Karpas-422 (cell line): ENCODE data around the gene ADCYAP1R1. TPM values are rescaled to one million over a fixed set of nuclear protein-coding genes. Genes with fewer than 3 reads are reported as not detected.

Experiments
- DNase-seq: peaks from one replicate; pipeline ENCODE4 v3.0.0-alpha.2; 2015
- H2AFZ ChIP-seq: fragments of 200-600 bp; sonication (generic); 2 replicates; pipeline ENCODE4 v1.6.1; 2014; ENCODE audit warnings: antibody characterized with exemption, low read length, mixed read lengths
- H3K27ac ChIP-seq: fragments of 200-600 bp; sonication (generic); 2 replicates; pipeline ENCODE4 v1.5.1; 2014; ENCODE audit warnings: mild to moderate bottlenecking, low read length, moderate library complexity
- H3K27me3 ChIP-seq: fragments of 200-600 bp; sonication (generic); 2 replicates; pipeline ENCODE4 v1.6.1; 2014; ENCODE audit warnings: low read length, mixed read lengths
- H3K36me3 ChIP-seq: fragments of 200-600 bp; sonication (generic); 2 replicates; pipeline ENCODE4 v1.6.1; 2014; ENCODE audit warnings: low read length, mixed read lengths; ENCODE audit not compliant: insufficient read depth
- H3K4me1 ChIP-seq: fragments of 200-600 bp; sonication (generic); 2 replicates; pipeline ENCODE4 v1.6.1; 2014; ENCODE audit warnings: mild to moderate bottlenecking, low read length, mixed read lengths
- H3K4me2 ChIP-seq: fragments of 200-600 bp; sonication (generic); 2 replicates; pipeline ENCODE4 v1.6.1; 2014; ENCODE audit warnings: low read length, low read depth, mild to moderate bottlenecking; ENCODE audit not compliant: poor library complexity, severe bottlenecking
- H3K4me3 ChIP-seq: fragments of 200-600 bp; sonication (generic); 2 replicates; pipeline ENCODE4 v1.5.1; 2014; ENCODE audit warnings: mild to moderate bottlenecking, antibody characterized with exemption, low read length, mixed read lengths
- H3K79me2 ChIP-seq: fragments of 200-600 bp; sonication (generic); 2 replicates; pipeline ENCODE4 v1.6.1; 2014; ENCODE audit warnings: mild to moderate bottlenecking, low read length, mixed read lengths
- H3K9ac ChIP-seq: fragments of 200-600 bp; sonication (generic); 2 replicates; pipeline ENCODE4 v1.6.0; 2014; ENCODE audit warnings: low read length
- H3K9me2 ChIP-seq: fragments of 200-600 bp; sonication (generic), shearing (Covaris generic); replicated peaks from 2 replicates; pipeline ENCODE4 v1.6.0; 2014; ENCODE audit warnings: mild to moderate bottlenecking, low read length, moderate library complexity; ENCODE audit not compliant: insufficient read depth
- H3K9me3 ChIP-seq: fragments of 300-700, 200-600 bp; sonication (generic); 2 replicates; pipeline ENCODE4 v1.6.1; 2014; ENCODE audit warnings: low read length, mixed read lengths
- H4K20me1 ChIP-seq: fragments of 200-600 bp; sonication (generic); 2 replicates; pipeline ENCODE4 v1.6.1; 2014; ENCODE audit warnings: mild to moderate bottlenecking, antibody characterized with exemption, low read length, low read depth; ENCODE audit not compliant: insufficient read depth
- total RNA-seq: library from RNA; depleted of rRNA; stranded (reverse); fragments of >200 nt; shearing (Covaris generic); gene quantifications from 2 replicates; pipeline ENCODE4 v1.2.3, GENCODE V29; 2014; ENCODE audit warnings: low replicate concordance

ADCYAP1R1 gene
- total RNA-seq, 1 experiment from 2014 or later = 0.52 TPM

DNA sequence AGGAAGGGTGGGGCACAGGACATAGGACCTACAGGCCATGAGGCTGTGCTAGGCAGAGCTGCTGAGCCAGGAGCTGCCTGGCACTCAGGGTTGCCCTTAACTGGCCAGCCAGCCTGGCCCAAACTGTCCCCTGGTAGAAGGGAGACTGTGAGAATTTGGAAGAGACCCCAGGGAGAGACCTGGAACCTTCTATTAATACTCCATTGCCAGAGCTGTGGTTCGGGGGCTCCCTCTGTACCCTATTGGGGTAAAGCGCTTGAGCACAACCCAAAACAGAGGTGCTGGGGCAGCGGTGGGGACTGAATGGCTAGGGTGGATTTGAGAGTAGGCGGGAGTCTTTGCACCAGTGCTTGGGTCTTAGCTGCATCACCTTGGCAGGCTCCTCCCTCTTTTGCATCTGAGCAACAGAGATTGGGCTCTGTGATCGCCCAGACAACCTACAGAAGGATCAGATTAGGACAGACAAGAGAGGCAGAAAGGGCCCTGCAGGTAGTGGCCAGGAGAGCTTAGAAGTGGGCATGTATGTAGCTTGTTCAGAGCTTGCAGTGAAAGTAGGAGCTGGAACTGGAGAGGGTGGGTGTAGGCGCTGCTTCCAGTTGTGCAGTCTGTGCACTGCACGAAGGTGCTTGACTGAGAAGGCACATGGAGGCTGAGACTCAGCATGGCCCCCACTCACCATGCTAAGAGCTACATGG, 53.3 kb downstream of the ADCYAP1R1 start:
- Histone ChIP-seq H3K27ac (no peak overlapping the region), H3K79me2 (no peaks in the 10 kb centered on the region), H3K9me2 (no peaks in the 10 kb centered on the region), H2AFZ (no peak overlapping the region), H3K9me3 (no peaks in the 10 kb centered on the region), H3K27me3 (no peaks in the 10 kb centered on the region), H3K4me3 (no peak overlapping the region), H3K4me2 (no peak overlapping the region), H3K4me1 (no peaks in the 10 kb centered on the region), H3K9ac (no peak overlapping the region), H4K20me1 (no peaks in the 10 kb centered on the region), H3K36me3 (no peaks in the 10 kb centered on the region)
- no peak for DNase-seq

GRCh38 chr7:31106303-31107105, 54.4 kb downstream of the ADCYAP1R1 start:
- H2AFZ ChIP-seq = no peak overlapping the region
- no peaks in the 10 kb centered on the region for H3K4me1 ChIP-seq
- no peaks in the 10 kb centered on the region for H3K36me3 ChIP-seq
- no peaks in the 10 kb centered on the region for H4K20me1 ChIP-seq
- H3K4me3 ChIP-seq = no peak overlapping the region
- H3K4me2 ChIP-seq = no peak overlapping the region
- no peaks in the 10 kb centered on the region for H3K79me2 ChIP-seq
- no peak overlapping the region for H3K9ac ChIP-seq
- no peaks in the 10 kb centered on the region for H3K9me3 ChIP-seq
- H3K27ac ChIP-seq = no peak overlapping the region
- no peak for DNase-seq
- H3K9me2 ChIP-seq = no peaks in the 10 kb centered on the region
- H3K27me3 ChIP-seq = no peaks in the 10 kb centered on the region

DNA sequence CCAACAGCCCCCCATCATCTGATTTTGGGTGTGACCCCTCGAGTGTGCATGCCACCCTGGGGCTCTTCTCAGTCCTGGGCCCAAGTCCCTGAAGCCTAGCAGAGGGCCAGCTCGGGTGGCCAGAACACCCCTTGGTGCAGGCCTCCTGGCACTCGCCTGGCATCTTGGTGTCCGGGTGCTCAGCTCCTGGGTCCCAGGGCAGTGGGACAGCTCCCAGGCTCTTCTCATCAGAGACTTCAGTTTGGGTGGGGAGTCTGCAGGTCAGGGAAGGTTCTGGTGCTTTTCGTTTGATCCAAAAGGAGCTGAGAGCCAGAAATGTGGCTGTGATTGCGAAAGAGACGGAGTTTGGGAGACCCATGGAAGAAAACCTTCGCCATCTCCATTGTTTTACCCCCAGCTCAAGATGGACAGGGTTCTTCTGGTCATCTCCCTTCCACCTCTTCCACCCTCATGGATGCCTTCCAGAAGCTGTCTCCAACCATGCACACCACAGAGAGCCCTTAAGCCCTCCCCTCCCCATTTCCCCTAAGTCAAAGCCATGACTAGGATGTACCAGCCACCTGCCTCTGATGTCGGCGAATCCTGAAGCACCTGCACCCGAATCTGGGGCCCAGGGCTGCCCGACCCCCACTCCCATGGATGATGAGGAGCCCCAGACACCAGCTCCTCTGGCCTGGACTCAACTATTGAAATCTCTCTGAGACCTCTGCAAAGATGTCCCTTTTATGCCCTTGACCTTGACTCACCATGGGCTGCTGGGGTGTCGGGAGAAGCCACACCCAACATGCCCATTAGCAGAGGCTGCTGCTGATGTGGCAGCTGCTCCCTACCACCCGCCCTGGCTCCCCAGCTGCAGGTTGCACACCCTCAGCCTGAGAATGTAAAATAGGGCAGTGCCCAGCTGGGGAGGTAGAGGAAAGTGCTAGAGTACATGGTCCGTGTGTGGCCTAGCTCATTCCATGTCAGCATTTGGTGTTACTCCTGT, 55.3 kb downstream of the ADCYAP1R1 start:
- no peaks in the 10 kb centered on the region for H3K36me3 ChIP-seq
- no peak overlapping the region for H3K27ac ChIP-seq
- H3K27me3 ChIP-seq = no peaks in the 10 kb centered on the region
- H2AFZ ChIP-seq = no peak overlapping the region
- H3K9ac ChIP-seq = no peak overlapping the region
- H3K9me2 ChIP-seq = no peaks in the 10 kb centered on the region
- H3K79me2 ChIP-seq = no peaks in the 10 kb centered on the region
- H3K9me3 ChIP-seq = no peaks in the 10 kb centered on the region
- no peaks in the 10 kb centered on the region for H3K4me1 ChIP-seq
- H3K4me2 ChIP-seq = no peak overlapping the region
- no peak for DNase-seq
- no peaks in the 10 kb centered on the region for H4K20me1 ChIP-seq
- H3K4me3 ChIP-seq = no peak overlapping the region

DNA sequence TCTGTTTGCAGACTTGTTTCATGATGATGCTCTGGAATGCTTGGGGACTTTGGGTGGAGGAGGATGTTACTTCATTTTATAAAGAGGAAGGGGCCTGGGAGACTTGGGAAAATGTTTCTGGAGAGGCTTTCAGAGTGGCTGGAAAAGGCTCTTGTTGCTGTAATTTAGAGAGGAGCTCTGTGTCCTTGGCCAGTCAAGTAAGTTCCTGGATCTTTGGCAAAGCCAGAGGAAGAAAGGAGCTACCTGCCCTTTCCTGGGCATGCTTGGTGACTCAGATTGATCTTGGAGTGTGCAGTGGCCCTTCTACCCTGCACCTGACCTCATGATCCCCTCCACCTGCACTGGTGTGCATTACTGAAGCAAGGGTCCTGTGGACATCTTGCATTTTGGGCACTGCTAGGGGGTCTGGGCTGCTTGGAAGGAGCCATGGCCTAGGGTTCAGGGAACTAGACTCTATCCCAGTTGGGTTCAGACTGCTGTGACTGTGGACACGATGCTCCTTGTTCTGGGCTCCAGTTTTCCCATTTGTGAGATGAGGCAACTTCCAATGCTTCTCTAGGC, 56.1 kb downstream of the ADCYAP1R1 start:
- H3K4me2 ChIP-seq = no peak overlapping the region
- H3K4me1 ChIP-seq = no peaks in the 10 kb centered on the region
- no peak overlapping the region for H2AFZ ChIP-seq
- no peak overlapping the region for H3K27ac ChIP-seq
- no peaks in the 10 kb centered on the region for H4K20me1 ChIP-seq
- no peaks in the 10 kb centered on the region for H3K79me2 ChIP-seq
- no peaks in the 10 kb centered on the region for H3K9me3 ChIP-seq
- H3K9me2 ChIP-seq = no peaks in the 10 kb centered on the region
- DNase-seq = no peak
- no peak overlapping the region for H3K4me3 ChIP-seq
- H3K36me3 ChIP-seq = no peaks in the 10 kb centered on the region
- H3K27me3 ChIP-seq = no peaks in the 10 kb centered on the region
- no peak overlapping the region for H3K9ac ChIP-seq

GRCh38 chr7:31109751-31110150, 57.6 kb downstream of the ADCYAP1R1 start:
- H3K4me2 ChIP-seq = no peak overlapping the region
- no peak overlapping the region for H2AFZ ChIP-seq
- H3K9me3 ChIP-seq = no peaks in the 10 kb centered on the region
- H3K4me1 ChIP-seq = no peaks in the 10 kb centered on the region
- no peaks in the 10 kb centered on the region for H3K27me3 ChIP-seq
- no peak overlapping the region for H3K27ac ChIP-seq
- no peaks in the 10 kb centered on the region for H3K9me2 ChIP-seq
- no peak overlapping the region for H3K4me3 ChIP-seq
- DNase-seq = no peak
- H3K9ac ChIP-seq = no peak overlapping the region
- H4K20me1 ChIP-seq = no peaks in the 10 kb centered on the region
- no peaks in the 10 kb centered on the region for H3K79me2 ChIP-seq
- H3K36me3 ChIP-seq = no peaks in the 10 kb centered on the region

DNA sequence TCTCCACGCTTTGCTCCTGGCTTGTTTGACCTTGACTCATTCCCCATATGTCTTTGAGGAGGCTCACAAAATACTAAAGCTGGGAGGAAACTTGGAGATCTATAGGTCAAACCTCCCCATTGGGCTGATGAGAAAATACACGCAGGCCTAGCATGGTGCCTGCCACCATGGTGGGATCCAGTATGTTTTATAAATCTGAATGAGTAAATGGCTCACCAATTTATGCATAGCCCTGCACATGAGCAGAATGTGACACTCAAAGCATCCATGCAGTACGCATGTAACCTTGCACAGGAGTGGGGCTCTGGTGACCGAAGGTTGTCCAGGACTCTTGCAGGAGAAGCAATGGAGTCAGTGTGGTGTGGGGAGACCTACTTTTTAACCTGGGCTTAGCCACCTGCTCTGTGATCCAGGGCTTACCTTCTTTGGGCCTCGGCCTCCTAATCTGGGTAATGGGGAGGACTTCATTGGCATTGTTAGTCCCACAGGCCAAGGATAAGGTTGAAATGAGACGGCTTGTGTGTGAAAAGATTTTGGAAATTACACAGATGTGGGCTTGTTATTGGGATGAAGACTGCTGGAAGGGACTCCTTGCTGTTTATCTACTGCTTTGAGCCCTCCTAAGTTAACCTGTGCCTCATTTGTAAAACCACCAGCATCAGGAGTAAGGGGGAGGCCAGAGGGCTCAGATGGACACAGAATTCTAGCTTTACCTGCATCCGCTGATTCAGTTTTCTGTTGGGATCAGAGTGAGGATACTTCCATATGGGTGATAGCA, 58.4 kb downstream of the ADCYAP1R1 start:
- Histone ChIP-seq H3K79me2 (no peaks in the 10 kb centered on the region), H3K9ac (no peak overlapping the region), H4K20me1 (no peaks in the 10 kb centered on the region), H3K9me3 (no peaks in the 10 kb centered on the region), H3K27ac (no peak overlapping the region), H2AFZ (no peak overlapping the region), H3K27me3 (no peaks in the 10 kb centered on the region), H3K4me2 (no peak overlapping the region), H3K4me1 (no peaks in the 10 kb centered on the region), H3K4me3 (no peak overlapping the region), H3K36me3 (no peaks in the 10 kb centered on the region), H3K9me2 (no peaks in the 10 kb centered on the region)
- DNase-seq = no peak

- no peak overlapping the region for H3K27ac ChIP-seq
- DNase-seq = no peak
- H2AFZ ChIP-seq = no peak overlapping the region
- H3K4me3 ChIP-seq = no peak overlapping the region
- no peak overlapping the region for H3K4me2 ChIP-seq
- no peaks in the 10 kb centered on the region for H3K79me2 ChIP-seq
- no peaks in the 10 kb centered on the region for H3K36me3 ChIP-seq
- H3K9me2 ChIP-seq = no peaks in the 10 kb centered on the region
- no peaks in the 10 kb centered on the region for H3K4me1 ChIP-seq
- no peaks in the 10 kb centered on the region for H4K20me1 ChIP-seq
- no peaks in the 10 kb centered on the region for H3K27me3 ChIP-seq
- no peaks in the 10 kb centered on the region for H3K9me3 ChIP-seq
- H3K9ac ChIP-seq = no peak overlapping the region
These were observed 59.0 kb downstream of the ADCYAP1R1 start for GRCh38 chr7:31111109-31111451.
